Right hindlimb (tissue), 1 donor: ENCODE data around the gene NPIPA3.
"Not testable (repeated sequence)": the region's sequence is repeated elsewhere in the genome, so short reads cannot be mapped to it uniquely, and the experiment has no call there.

ENCODE experiments used
- DNase-seq: peaks from one replicate; pipeline ENCODE4 v3.0.0-alpha.2; 2018

The NPIPA3 gene

GRCh38 chr16:14703156-14704011, at the start of gene NPIPA3:
Gene NPIPA3, plus strand, starts transcription at chr16:14703411. Its CDS starts 5,533 bp downstream, at chr16:14708944.
- DNase-seq: not testable (repeated sequence)

GRCh38 chr16:14658063-14658462, 45.1 kb upstream of the NPIPA3 start:
- DNase-seq: no peak

- no peak for DNase-seq
Observed at GRCh38 chr16:14667347-14668266, 35.6 kb upstream of the NPIPA3 start.

GRCh38 chr16:14668556-14669223, 34.5 kb upstream of the NPIPA3 start:
- DNase-seq: no peak

GRCh38 chr16:14669776-14670175, 33.4 kb upstream of the NPIPA3 start:
- DNase-seq: no peak

- DNase-seq: no peak
Observed at GRCh38 chr16:14672403-14672971, 30.7 kb upstream of the NPIPA3 start.

GRCh38 chr16:14676633-14677032, 26.6 kb upstream of the NPIPA3 start:
- DNase-seq: no peak

- no peak for DNase-seq
Observed at GRCh38 chr16:14677627-14678026, 25.6 kb upstream of the NPIPA3 start.

- no peak for DNase-seq
Observed at GRCh38 chr16:14678748-14679497, 24.3 kb upstream of the NPIPA3 start.

GRCh38 chr16:14680396-14680795, 22.8 kb upstream of the NPIPA3 start:
- not testable (repeated sequence) for DNase-seq

- no peak for DNase-seq
Observed at GRCh38 chr16:14681115-14681514, 22.1 kb upstream of the NPIPA3 start.

GRCh38 chr16:14682121-14682520, 21.1 kb upstream of the NPIPA3 start:
- no peak for DNase-seq

- DNase-seq: not testable (repeated sequence)
Observed at GRCh38 chr16:14685870-14686793, 17.1 kb upstream of the NPIPA3 start.

- not testable (repeated sequence) for DNase-seq
Observed at GRCh38 chr16:14694129-14694528, 9.1 kb upstream of the NPIPA3 start, which contains the start of gene PLA2G10. Gene PLA2G10, minus strand, starts transcription at chr16:14694308. Its CDS starts 79 bp downstream, at chr16:14694229.

GRCh38 chr16:14701859-14702258, 1.4 kb upstream of the NPIPA3 start:
- not testable (repeated sequence) for DNase-seq

GRCh38 chr16:14702672-14703071, 539 bp upstream of the NPIPA3 start:
- DNase-seq: not testable (repeated sequence)

GRCh38 chr16:14733233-14733632, 30.0 kb downstream of the NPIPA3 start:
- not testable (repeated sequence) for DNase-seq

- not testable (repeated sequence) for DNase-seq
Observed at GRCh38 chr16:14740832-14741385, 37.7 kb downstream of the NPIPA3 start.

- DNase-seq: not testable (repeated sequence)
Observed at GRCh38 chr16:14741794-14742193, 38.6 kb downstream of the NPIPA3 start.
